ENCODE data around the gene HASPIN.

GRCh38 chr17:3750926-3751325 lies 27.2 kb downstream of the HASPIN start:
- TF ChIP-seq CTCF (IDR thresholded peaks at IDR 0.05) (no peak), EZH2 (IDR thresholded peaks at IDR 0.05) (no peak)

Measured in neural progenitor cell (in vitro differentiated cells).